Epithelial cell of esophagus (primary cell): ENCODE results near the gene ALG14.
A peak's percentile ranks its signal among the peaks of the same experiment; 100 is the strongest.

Experiments used
- DNase-seq: peaks from one replicate; pipeline ENCODE4 v3.0.0; 2010; ENCODE audit warnings: low read depth
- H3K4me3 ChIP-seq: 2 replicates; pipeline ENCODE4 v1.5.1; 2011; ENCODE audit warnings: mild to moderate bottlenecking, low read length, control low read depth
- TF ChIP-seq, protein P1 (sequence below): IDR thresholded peaks from 2 replicates; pipeline ENCODE4 v1.5.1; 2011; ENCODE audit warnings: low read depth, mild to moderate bottlenecking, low read length, control low read depth, inconsistent platforms; ENCODE audit not compliant: insufficient read depth; ENCODE audit errors: missing control alignments

The ALG14 gene

DNA sequence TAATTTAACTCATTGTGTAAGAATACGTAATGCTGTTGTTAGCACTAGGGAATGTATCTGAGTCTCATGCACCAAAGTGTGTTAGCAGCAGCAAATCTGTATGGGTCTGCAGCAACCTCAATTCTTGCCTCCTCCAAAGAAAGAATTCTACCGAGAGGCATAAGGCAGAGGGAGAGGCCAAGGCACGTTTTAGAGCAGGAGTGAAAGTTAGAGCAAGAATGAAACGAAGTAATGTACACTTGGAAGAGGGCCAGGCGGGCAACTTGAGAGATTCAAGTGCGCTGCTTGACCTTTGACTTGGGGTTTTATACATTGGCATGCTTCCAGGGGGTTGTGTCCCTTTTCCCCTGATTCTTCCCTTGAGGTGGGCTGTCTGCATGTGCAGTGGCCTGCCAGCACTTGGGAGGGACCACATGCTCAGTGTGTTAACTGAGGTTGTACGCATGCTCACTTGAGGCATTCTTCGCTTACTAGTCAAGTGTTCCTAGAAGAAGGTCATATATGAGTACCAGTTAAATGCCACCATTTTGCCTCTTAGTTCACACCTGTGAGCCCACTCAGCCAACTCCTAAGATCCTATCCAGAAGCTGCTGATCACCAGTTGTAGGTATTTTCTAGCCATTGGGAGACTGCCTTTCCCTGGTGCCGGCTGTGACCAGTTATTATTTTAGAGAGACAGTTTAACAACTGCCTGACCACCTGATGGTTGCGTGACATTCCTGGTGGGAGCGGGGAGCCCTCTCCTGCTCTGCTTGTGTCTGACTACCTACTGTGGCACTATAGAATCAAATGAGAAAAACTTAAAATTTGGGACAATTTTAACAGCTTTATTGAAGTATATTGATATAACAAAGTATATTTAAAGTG is 143.2 kb downstream of the ALG14 start:
- TF ChIP-seq, protein P1, sequence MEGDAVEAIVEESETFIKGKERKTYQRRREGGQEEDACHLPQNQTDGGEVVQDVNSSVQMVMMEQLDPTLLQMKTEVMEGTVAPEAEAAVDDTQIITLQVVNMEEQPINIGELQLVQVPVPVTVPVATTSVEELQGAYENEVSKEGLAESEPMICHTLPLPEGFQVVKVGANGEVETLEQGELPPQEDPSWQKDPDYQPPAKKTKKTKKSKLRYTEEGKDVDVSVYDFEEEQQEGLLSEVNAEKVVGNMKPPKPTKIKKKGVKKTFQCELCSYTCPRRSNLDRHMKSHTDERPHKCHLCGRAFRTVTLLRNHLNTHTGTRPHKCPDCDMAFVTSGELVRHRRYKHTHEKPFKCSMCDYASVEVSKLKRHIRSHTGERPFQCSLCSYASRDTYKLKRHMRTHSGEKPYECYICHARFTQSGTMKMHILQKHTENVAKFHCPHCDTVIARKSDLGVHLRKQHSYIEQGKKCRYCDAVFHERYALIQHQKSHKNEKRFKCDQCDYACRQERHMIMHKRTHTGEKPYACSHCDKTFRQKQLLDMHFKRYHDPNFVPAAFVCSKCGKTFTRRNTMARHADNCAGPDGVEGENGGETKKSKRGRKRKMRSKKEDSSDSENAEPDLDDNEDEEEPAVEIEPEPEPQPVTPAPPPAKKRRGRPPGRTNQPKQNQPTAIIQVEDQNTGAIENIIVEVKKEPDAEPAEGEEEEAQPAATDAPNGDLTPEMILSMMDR = no peak
- no peak overlapping the region for H3K4me3 ChIP-seq
- DNase-seq = no peak

DNA sequence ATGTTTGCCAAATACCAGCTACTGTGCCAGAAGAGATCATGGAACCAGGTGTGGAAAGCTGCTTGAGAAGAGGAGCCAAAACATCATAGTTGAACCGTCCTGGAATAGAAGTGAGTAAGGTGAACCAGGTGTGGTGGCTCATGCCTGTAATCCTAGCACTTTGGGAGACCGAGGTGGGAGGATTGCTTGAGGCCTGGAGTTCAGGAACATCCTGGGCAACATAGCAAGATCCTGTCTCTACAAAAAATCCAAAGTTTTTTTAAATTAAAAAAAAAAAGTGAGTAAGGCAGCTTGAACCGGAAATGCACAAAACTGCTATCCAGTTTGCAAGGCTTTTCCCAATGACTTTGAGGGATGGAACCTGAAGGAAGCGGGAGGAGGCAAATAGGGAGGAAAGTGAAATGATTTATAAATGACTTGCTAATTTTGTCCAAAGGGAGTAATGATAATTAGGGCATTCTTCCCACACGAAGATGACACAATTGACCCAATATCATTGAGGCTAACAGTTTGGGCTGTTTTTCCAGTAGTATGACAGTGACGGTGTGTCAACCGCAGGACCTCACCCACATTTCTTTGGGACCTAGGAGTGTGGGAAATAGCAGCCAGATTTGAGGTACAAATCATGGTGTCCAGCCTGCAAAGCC is 144.3 kb downstream of the ALG14 start:
- no peak overlapping the region for H3K4me3 ChIP-seq
- TF ChIP-seq, protein P1 = no peak
- DNase-seq = no peak

DNA sequence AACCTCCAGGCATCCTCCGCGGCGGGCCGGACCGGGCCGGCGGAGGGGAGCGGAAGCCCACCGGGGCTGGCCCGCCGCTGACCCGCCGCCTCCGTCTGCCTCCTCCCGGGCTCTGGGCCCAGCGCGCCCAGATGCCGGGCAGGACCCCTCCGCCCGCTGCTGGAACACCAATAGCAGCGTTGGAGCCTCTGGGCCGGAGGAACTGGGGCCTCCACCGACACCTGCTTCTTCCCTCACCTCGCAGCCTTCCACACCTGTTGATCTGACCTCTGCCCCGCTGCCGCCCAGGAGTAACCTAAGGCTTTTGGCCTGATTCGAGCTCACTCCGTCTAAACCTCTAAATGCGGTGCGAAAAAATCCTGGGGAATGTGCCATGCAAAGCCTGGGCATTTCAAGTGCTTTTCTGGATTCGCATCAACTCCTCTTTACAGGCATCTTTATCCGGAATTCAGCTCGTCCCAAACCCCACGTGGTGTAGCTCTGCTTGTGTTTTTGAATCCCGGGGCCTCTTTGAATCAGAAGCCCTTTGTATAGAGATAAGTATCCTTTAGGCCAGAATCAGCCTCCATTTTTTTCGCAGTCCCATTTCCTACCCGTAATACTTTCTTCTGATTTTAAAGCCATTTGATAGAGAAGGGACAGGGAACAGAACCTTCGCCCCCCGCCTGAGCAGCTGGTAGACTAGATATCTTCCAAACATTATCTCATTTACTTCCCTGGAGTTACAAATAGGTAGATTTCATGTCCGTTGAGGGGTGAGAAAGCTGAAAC is 145.2 kb downstream of the ALG14 start:
- TF ChIP-seq, protein P1 = no peak
- peak overlapping the region; percentile 68 for H3K4me3 ChIP-seq
- DNase-seq = no peak

DNA sequence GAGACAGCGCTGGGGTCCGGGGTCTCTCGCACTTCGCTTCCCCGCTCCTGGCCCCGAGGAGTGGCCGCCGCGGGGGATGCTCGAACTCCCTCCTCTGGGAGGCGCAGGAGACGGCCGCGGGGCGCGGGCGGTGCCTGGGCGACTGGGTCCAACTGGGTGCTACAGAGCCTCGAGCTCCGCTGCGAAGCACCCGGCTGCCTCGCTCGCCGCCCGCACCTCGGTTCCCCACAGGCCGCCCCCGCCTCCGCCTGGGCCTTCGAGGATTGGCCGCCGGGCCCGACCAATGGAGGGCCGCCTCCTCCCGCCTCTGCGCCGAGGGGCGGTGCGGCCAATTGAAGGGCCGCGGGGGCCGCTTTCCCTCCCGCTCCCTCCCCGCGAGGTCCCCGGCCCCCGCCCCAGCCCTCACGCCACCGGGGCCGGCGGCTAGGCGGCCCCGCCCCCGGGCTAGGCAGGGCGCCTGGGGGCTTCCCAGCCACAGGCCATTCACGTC is 145.8 kb downstream of the ALG14 start, which contains the start of gene CNN3:
TSS of gene CNN3 (minus strand) at position 196 of the 490 bp plus-strand sequence. CDS start 216 bp downstream, outside the sequence.
- TF ChIP-seq, protein P1 = no peak
- DNase-seq = peak; percentile 89
- H3K4me3 ChIP-seq = peak within 1 kb of the TSS; percentile 68

DNA sequence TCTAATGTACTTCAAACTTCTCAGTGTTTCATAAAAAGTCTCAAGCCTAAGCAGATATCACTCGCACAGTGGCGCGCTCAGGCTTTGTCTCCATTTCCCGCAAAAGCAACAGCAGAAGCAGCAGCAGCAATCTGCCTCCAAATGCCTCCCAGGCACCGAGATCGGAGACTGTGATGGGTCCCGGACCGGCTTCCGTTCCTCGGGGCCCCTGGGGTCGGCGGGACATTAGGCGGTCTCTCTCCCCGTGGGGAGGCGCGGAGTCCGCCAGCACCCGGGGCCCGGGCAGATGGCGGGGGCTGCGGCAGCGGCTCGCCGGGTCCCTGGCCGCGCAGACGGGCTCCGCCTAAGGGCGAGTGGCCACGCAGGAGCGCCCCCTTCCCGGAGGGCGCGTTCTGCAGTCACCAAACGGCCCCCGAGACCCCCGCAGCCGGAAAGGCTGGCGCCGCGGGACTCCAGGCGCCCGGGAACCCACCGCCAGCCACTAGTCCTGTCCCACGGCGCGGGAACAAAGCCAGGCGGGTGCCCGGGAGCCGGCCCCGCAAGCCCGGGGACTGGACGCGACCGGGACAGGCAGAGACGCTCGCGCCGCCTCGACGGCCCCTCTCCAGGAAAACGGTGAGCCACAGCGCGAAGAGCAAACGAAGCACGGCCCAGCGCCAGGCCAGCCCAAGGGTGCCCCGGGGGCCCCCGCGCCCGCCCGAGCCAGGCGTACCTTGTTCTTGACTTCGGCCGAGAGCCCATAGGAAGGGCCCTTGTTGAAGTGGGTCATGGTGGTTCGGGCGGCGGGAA is 146.4 kb downstream of the ALG14 start:
- peak overlapping the region; percentile 68 for H3K4me3 ChIP-seq
- TF ChIP-seq, protein P1 = no peak
- peak; percentile 39 for DNase-seq

DNA sequence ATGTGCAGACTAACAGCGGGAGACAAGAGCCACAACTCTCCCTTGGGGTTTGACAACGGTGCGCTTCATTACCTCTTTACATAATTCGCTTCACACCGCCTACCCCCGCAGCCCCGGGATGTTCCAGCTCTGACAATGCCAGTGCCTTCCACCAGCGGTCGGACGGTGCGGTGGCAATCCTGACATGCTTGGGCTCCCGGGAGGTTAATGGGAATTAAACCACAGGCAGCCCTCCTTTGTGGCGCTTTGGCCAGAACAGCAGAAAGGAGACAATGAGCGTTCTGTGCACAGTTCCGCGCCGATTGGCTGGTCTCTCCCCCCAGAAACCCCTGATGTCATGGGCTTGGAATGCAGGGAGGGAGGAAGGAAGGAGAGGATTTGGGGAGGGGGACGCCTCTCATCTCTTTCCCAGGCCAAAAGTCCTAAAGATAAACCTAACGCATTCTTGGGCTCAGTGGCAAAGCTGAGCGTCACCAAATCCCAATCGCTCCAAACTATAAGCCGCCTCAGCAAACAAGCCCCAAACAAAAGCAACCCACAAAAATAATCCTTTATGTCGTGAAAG is 147.1 kb downstream of the ALG14 start:
- H3K4me3 ChIP-seq = peak overlapping the region; percentile 68
- DNase-seq = peak; percentile 63
- TF ChIP-seq, protein P1 = no peak
